ENCODE data around the gene MOGAT1.
"Not testable (repeated sequence)": the region's sequence is repeated elsewhere in the genome, so short reads cannot be mapped to it uniquely, and the experiment has no call there.

The MOGAT1 gene

GRCh38 chr2:222710736-222711135 is 39.3 kb downstream of the MOGAT1 start:
- DNase-seq = no peak

GRCh38 chr2:222711315-222711940 is 40.0 kb downstream of the MOGAT1 start:
- DNase-seq = no peak

DNA sequence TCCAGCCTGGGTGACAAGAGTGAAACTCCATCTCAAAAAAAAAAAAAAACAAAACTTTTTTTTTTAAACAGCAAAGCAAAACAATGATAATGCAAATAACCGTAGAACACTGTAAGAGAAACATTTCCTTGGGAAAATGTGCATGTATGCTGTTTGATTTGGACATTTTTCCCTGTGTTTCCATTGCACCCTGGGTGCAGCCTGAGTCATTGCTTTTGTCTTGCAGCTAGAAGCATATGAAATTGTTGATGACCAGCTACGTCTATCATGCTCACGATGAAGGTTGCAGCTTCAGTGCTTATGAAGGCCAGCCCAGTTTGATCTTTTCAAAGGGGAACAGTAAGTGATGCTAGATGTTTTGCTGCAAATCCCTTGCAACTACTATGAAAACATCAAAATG is 41.5 kb downstream of the MOGAT1 start:
- no peak for DNase-seq

GRCh38 chr2:222714361-222715241 is 43.1 kb downstream of the MOGAT1 start:
- peak; percentile 13 for DNase-seq

DNA sequence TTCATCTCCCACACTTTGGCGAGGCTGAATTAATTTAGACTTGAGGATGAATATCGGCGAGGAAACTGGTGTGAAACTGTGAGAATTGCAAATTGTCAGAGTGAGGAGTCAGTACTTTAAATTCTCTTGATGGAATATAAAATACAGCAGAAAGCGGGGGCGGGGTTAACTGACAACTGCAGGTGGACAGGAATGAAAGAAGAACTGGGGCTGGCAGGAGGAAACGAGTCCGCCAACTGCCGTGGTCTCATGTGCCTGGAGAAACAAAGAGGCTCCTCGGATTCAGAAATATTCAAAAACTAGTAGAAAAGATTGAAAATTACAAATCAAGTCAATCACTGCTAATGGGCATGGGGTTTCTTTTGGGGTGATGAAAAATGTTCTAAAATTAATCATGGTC is 44.3 kb downstream of the MOGAT1 start:
- no peak for DNase-seq

DNA sequence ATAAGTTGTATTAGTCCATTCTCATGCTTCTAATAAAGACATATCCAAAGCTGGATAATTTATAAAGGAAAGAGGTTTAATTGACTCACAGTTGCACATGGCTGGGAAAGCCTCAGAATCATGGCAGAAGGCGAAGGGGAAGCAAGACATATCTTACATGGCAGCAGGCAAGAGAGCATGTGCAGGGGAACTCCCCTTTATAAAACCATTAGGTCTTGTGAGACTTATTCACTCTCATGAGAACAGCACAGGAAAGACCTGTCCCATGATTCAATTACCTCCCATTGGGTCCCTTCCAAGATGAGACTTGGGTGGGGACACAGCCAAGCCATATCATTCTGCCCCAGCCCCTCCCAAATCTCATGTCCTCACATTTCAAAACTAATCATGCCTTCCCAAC is 48.3 kb downstream of the MOGAT1 start:
- DNase-seq = not testable (repeated sequence)

DNA sequence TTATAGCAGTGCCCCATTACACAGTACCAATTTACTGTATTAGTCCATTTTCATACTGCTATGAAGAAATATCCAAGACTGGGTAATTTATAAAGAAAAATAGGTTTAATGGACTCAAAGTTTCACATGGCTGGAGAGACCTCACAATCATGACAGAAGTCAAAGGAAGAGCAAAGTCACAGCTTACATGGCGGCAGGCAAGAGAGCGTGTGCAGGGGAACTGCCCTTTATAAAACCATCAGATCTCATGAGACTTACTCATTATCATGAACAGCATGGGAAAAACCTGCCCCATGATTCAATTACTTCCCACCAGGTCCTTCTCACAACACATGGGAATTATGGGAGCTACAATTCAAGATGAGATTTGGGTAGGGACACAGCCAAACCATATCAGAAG is 50.1 kb downstream of the MOGAT1 start:
- not testable (repeated sequence) for DNase-seq

GRCh38 chr2:222722327-222722946 is 51.0 kb downstream of the MOGAT1 start:
- DNase-seq = no peak

- no peak for DNase-seq
Measured at GRCh38 chr2:222724208-222724607, 52.8 kb downstream of the MOGAT1 start.

- DNase-seq = no peak
Measured at GRCh38 chr2:222728621-222729020, 57.2 kb downstream of the MOGAT1 start.

- DNase-seq = peak; percentile 43
Measured at GRCh38 chr2:222730366-222730999, 59.0 kb downstream of the MOGAT1 start.

- DNase-seq = no peak
Measured at GRCh38 chr2:222731201-222731621, 59.8 kb downstream of the MOGAT1 start.

GRCh38 chr2:222732489-222733178 is 61.2 kb downstream of the MOGAT1 start:
- no peak for DNase-seq

GRCh38 chr2:222733470-222733845 is 62.0 kb downstream of the MOGAT1 start:
- DNase-seq = no peak

GRCh38 chr2:222733846-222734702 is 62.6 kb downstream of the MOGAT1 start:
- no peak for DNase-seq

- no peak for DNase-seq
Measured at GRCh38 chr2:222734703-222735014, 63.2 kb downstream of the MOGAT1 start.

DNA sequence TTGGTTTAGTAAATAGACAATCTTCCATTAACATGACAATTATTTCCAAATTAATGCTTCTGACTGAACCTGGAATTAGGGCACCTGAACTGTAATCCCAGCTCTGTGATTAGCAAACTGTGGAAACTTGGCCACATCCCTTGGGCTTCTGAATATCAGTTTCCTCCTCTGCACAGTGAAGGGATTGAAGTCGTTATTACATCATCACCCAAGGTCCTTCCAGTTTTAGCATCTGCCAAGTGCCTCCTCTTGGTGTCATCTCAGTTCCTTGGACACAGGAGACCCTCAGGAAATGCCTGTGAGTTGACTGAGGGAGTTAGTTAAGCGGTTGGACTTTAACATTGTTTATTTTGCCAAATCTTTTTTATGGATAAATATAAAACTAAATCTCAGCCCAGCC is 64.8 kb downstream of the MOGAT1 start:
- DNase-seq = no peak

DNA sequence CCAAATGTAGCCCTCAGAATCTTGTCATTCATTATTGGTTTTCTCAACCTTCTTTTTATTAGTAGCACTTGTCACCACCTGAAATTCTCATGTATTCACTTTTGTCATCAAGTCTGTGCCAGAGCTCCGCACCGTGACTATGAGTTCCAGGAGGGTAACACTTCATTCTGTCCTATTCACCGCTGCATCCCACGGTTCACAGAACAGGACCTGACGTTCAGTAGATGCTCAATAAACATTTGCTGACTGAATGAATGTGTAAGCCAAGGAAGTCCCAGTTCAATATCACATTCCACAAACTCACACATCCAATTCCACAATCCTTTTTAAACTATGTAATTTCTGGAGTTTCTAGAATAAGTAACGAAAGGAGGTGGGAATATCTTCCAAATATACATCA is 65.5 kb downstream of the MOGAT1 start:
- DNase-seq = no peak

GRCh38 chr2:222738312-222738711 is 66.9 kb downstream of the MOGAT1 start:
- no peak for DNase-seq

- DNase-seq = no peak
Measured at GRCh38 chr2:222738809-222739208, 67.4 kb downstream of the MOGAT1 start.

GRCh38 chr2:222739939-222740338 is 68.5 kb downstream of the MOGAT1 start:
- DNase-seq = no peak

DNA sequence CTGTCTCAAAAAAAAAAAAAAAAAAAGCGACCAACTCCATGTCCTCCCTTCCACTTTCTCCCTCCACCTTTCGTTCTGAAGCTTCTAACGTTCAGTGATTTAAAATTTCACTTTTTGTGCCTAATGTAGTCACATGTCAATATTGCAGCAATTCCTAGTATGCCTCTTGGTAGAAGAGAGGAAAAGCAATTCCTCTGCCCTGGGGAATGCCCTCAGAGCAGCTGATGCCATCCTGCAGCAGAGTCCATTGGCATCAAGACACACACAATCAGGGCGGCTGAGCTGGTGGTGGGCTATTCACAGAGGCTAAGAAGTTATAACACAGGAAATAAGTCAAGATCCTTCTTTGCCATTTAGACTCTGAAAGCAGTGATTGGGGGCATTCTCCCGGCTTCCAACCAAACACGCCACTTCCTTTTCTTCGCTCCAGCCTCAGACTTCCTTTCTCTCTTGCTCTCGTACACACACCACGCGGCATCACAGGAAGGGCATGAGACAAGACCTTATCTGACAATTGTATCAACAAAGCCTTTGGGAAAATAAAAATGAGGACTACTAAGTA is 71.9 kb downstream of the MOGAT1 start:
- DNase-seq = no peak

Data from NCI-H345 (cell line).